K562 (cell line): ENCODE measurements around the gene G6PC2. TPM values are rescaled to one million over a fixed set of nuclear protein-coding genes. Genes with fewer than 3 reads are reported as not detected.

Experiments used
- E2F5 ChIP-seq: sonication (generic); formaldehyde crosslinking; IDR thresholded peaks from 2 replicates; pipeline ENCODE4 v1.8.0; 2022; ENCODE audit warnings: mild to moderate bottlenecking, missing genetic modification reagents
- EGR1 ChIP-seq: fragments of 450-650 bp; conservative IDR thresholded peaks from 2 replicates; pipeline ENCODE4 v1.6.1; 2017; ENCODE audit warnings: mild to moderate bottlenecking
- HINFP ChIP-seq: fragments of 450-650 bp; conservative IDR thresholded peaks from 2 replicates; pipeline ENCODE4 v1.6.1; 2016; ENCODE audit warnings: missing genetic modification characterization, low read depth, mild to moderate bottlenecking, control low read depth, missing compliant biosample characterization
- HLTF ChIP-seq: fragments of 450-650 bp; IDR thresholded peaks from 2 replicates; pipeline ENCODE4 v1.6.1; 2016
- MAFG ChIP-seq: fragments of 450-650 bp; conservative IDR thresholded peaks from 2 replicates; pipeline ENCODE4 v1.6.1; 2016; ENCODE audit warnings: missing genetic modification characterization, missing compliant biosample characterization
- MYBL2 ChIP-seq, 2 experiments: fragments of 450-650 bp in 1 of 2; sonication (generic) in 1 of 2; formaldehyde crosslinking in 1 of 2; IDR thresholded peaks; 2 replicates each; pipeline versions ENCODE4 v1.6.1 to v1.8.1; 2017 to 2022; ENCODE audit warnings: borderline replicate concordance in 1 of 2, inconsistent platforms in 1 of 2, low read depth in 1 of 2, mild to moderate bottlenecking in 1 of 2, missing genetic modification reagents in 1 of 2, moderate library complexity in 1 of 2
- NBN ChIP-seq: fragments of 450-650 bp; IDR thresholded peaks from 2 replicates; pipeline ENCODE4 v1.6.1; 2016; ENCODE audit warnings: low read depth, mild to moderate bottlenecking
- PKNOX1 ChIP-seq: fragments of 450-650 bp; IDR thresholded peaks from 2 replicates; pipeline ENCODE4 v1.6.1; 2016
- RBM25 ChIP-seq: fragments of 200-400 bp; formaldehyde crosslinking; IDR thresholded peaks from 2 replicates; pipeline ENCODE4 v1.6.1; 2018; ENCODE audit warnings: low read length, low read depth, moderate library complexity; ENCODE audit not compliant: severe bottlenecking
- SIX5 ChIP-seq, 2 experiments: IDR thresholded peaks; 2 replicates each; pipeline ENCODE4 v1.6.1; 2011; ENCODE audit warnings: low read length in 2 of 2, borderline replicate concordance in 1 of 2, low read depth in 1 of 2, mild to moderate bottlenecking in 1 of 2, moderate library complexity in 1 of 2; ENCODE audit not compliant: insufficient read depth in 1 of 2
- SMAD1 ChIP-seq: fragments of 150-350 bp; IDR thresholded peaks from 2 replicates; pipeline ENCODE4 v1.6.1; 2014; ENCODE audit warnings: low read length, low read depth; ENCODE audit not compliant: partially characterized antibody
- TAF15 ChIP-seq: fragments of 200-400 bp; formaldehyde crosslinking; IDR thresholded peaks from 2 replicates; pipeline ENCODE4 v1.6.1; 2017; ENCODE audit warnings: mild to moderate bottlenecking, low read depth, low read length, moderate library complexity
- THAP12 ChIP-seq: fragments of 250-450 bp; sonication (Bioruptor Pico); IDR thresholded peaks from 2 replicates; pipeline ENCODE4 v1.9.0; 2021; ENCODE audit warnings: mild to moderate bottlenecking, inconsistent platforms
- TRIM25 ChIP-seq: fragments of 450-650 bp; IDR thresholded peaks from 2 replicates; pipeline ENCODE4 v1.7.0; 2016; ENCODE audit warnings: borderline replicate concordance
- ZC3H11A ChIP-seq: IDR thresholded peaks from 2 replicates; pipeline ENCODE4 v1.6.1; 2012; ENCODE audit warnings: low read depth, low read length, improper control_type of control experiment
- ZFP91 ChIP-seq: sonication (generic); formaldehyde crosslinking; IDR thresholded peaks from 2 replicates; pipeline ENCODE4 v1.8.0; 2022; ENCODE audit warnings: mild to moderate bottlenecking, missing genetic modification reagents
- polyA plus RNA-seq, 8 experiments: library from polyadenylated mRNA; depleted of rRNA in 4 of 8; stranded (reverse) in 5 of 8; unstranded in 3 of 8; fragments of >200 nt; fragmentation: Nextera tagmentation in 2 of 8; fragmentation: Illumina TruSeq in 1 of 8; extraction: Ambion mirVana in 2 of 8; extraction: Trizol in 1 of 8; gene quantifications; 2 replicates each; pipeline versions ENCODE4 v1.2.1 to v1.2.3, GENCODE V29; 2011 to 2014; ENCODE audit warnings: inconsistent platforms in 1 of 8, missing spikeins in 1 of 8
- total RNA-seq, 7 experiments: library from RNA; depleted of rRNA in 6 of 7; stranded (reverse); fragments of >200 nt in 6 of 7; fragmentation: Illumina TruSeq in 2 of 7; extraction: Trizol in 2 of 7; gene quantifications; 2 replicates each; pipeline versions ENCODE4 v1.2.1 to v1.2.3, GENCODE V29; 2011 to 2021; ENCODE audit warnings: low replicate concordance in 1 of 7

G6PC2 gene
- total and polyA plus RNA-seq, 9 of the 15 experiments (the other 6 are each of a cell fraction or from before 2014, with no cell fraction given) = 0.03 to 0.15 TPM; not detected in 7

- TF ChIP-seq THAP12 (CRISPR knock-in tag) = 0 out of 2 replicates have a peak, but pooled peaks have one; percentile 53
- peak; percentile 56; the same call in 1 of the 2 replicates for TF ChIP-seq NBN
- TF ChIP-seq PKNOX1 = peak; percentile 46; the same call in 1 of the 2 replicates
- TF ChIP-seq ZC3H11A = no peak
- peak; percentile 87 for TF ChIP-seq E2F5 (CRISPR knock-in tag)
- TF ChIP-seq HINFP (tag) = no peak
- peak; percentile 92 for TF ChIP-seq RBM25
- TF ChIP-seq TRIM25 = no peak
- peak; percentile 88 for TF ChIP-seq HLTF
- peak; percentile 90 to 94 for TF ChIP-seq SIX5 (IDR thresholded peaks at IDR 0.05; ENCODE audit: borderline replicate concordance in 1 of 2, insufficient read depth in 1 of 2, low read depth in 1 of 2, low read length in 2 of 2)
- TF ChIP-seq MYBL2 (IDR thresholded peaks at IDR 0.05; ENCODE audit: low read depth) = peak; percentile 99
- peak; percentile 89; the same call in 1 of the 2 replicates for TF ChIP-seq MYBL2 (CRISPR knock-in tag; IDR thresholded peaks at IDR 0.05; ENCODE audit: borderline replicate concordance)
- TF ChIP-seq EGR1 = peak; percentile 85
- 0 out of 2 replicates have a peak, but pooled peaks have one; percentile 50 for TF ChIP-seq ZFP91 (CRISPR knock-in tag)
- TF ChIP-seq SMAD1 = peak; percentile 54
- TF ChIP-seq MAFG (tag) = no peak
- TF ChIP-seq TAF15 = no peak
Measured at GRCh38 chr2:168890006-168890782, 10.9 kb upstream of the G6PC2 start, which contains the start of gene SPC25 (continued).
